Cardiac septum (tissue), 1 donor: ENCODE results near the gene P2RY14. TPM values are rescaled to one million over a fixed set of nuclear protein-coding genes. Genes with fewer than 3 reads are reported as not detected.

Experiments used
- DNase-seq: peaks from one replicate; pipeline ENCODE4 v3.0.0-alpha.2; 2020; ENCODE audit warnings: low spot score
- intact Hi-C: fragments of 100-400 bp; cut with DNase I; formaldehyde crosslinking; loops from one replicate; pipeline ENCODE4 v1.14.0; 2022
- total RNA-seq: library from RNA; stranded (reverse); fragmentation: NEBNext Ultra II Directional; extraction: Animal tissue kit (Norgen Biotek cat#: 25700); gene quantifications from one replicate; pipeline ENCODE4 v1.2.1, GENCODE V29; 2021
- donor health status: DM: no; HTN: no; CAD: no.

P2RY14 gene
- total RNA-seq, 1 donor from 2014 or later, result 1.6 TPM

DNA sequence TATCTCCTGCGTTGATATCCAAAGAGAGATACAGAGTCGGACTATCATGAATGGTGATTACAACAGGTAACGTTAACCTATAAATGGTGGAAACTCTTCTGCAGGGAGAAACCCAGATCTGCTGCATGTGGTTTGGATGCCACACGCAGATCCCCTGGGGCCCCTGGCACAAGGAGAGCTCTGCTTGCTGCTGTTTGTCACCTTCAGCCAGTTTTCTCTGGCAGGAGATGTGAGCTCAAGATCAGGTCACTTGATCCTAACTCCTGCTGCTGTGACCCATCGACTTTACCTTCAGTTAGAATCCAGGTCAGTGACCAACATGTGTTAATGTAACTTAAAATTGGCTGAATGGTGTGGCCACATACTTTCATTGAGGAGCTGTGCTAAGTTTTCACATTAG lies 51.5 kb downstream of the P2RY14 start:
- no peak for DNase-seq
- intact Hi-C loops, result loop anchor here (1.0 to 10.0 kb wide), 5 partner anchors 56 to 690 kb away; no protein-coding TSS in a partner anchor

GRCh38 chr3:151226088-151226563 lies 52.2 kb downstream of the P2RY14 start:
- intact Hi-C loops, result loop anchor here (5.0 to 10.0 kb wide), 4 partner anchors 59 to 691 kb away; no protein-coding TSS in a partner anchor
- no peak for DNase-seq

DNA sequence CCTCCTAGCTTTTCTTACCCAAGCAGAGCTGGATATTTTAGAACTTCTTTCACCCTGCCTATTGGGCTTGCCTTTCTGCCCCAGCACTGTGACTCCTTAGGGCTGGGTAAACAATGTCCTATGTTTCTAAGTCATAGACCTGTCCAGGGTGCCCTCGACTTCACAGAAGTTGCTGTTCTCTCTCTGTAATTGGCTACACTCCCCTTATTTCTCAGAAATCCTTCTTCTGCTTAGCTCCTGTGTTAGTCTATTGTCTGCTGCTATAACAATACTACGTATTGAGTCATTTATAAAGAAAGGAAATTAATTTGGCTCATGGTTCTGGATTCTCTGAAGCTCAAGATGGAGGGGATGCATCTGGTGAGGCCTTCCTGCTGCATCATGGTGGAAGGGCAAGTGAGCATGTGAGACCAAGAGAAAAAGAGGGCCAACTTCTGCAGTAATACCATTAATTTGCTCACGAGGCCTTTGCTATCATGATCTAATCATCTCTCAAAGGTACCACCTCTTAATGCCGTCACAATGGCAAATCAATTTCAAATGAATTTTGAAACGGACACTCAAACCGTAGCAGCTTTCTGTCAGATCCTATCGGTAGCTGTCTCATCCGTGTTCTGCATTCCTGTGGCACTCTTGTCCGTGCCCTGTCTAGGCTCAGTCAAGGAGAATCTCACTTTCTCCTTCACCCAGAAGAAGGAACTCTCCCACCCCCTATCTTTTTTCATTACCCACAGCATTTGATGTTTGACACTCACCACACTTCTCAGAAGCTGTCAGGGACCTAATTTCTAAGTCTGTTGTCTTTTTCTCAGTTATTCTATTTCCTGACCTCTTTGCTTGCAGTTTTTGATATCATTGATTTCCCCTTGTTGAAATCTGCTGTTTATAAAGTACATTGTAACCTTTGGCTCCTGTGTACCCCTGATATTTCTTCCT lies 53.0 kb downstream of the P2RY14 start:
- intact Hi-C loops, result loop anchor here (5.0 to 10.0 kb wide), 4 partner anchors 58 to 692 kb away; no protein-coding TSS in a partner anchor

DNA sequence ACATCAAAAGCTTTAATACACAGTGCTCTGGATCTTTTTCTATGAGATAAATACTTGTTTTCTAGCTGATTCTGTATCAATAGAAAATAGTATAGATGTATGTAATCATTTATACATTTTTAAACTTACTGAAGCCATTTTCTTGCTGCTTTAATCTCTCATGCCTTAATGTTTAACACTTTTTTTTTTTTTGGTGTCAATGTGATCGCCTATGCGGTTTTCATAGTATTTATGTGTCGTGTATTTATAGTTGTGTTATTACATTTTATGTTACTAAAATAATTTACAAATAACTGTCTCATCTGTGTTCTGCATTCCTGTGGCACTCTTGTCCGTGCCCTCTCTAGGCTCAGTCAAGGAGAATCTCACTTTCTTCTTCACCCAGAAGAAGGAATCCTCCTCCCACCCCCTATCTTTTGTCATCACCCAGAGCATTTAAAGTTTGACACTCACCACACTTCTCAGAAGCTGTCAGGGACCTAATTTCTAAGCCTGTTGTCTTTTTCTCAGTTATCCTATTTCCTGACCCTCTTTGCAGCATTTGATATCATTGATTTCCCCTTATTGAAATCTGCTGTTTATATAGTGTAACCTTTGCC lies 54.0 kb downstream of the P2RY14 start:
- intact Hi-C loops, result loop anchor here (10.0 kb wide), 1 partner anchor 210 kb away; no protein-coding TSS in a partner anchor
- no peak for DNase-seq

More for the DNA sequence above, 53.0 kb downstream of the P2RY14 start:
- DNase-seq, result no peak

- DNase-seq, result no peak
- intact Hi-C loops, result no loop called here
Measured at GRCh38 chr3:151219056-151219455, 59.3 kb downstream of the P2RY14 start.

DNA sequence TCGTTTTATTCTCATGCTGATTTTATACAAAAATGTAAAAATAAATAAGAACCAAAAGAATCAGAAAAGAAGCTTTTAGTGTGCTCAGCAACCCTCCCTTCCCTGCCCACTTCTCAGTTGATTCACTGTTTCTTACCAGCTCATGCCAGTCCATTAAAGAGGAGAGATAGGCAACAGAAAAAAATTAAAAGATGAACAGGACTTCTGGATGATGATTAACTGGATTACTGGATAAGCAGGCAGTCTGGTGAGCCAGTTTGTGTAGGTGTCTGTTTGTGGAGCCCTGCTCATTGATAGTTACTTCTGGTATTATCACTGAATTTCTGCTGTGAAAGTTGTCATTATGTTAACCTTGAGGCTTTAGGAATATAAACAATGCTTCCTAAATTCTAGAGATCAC lies 60.2 kb downstream of the P2RY14 start:
- no peak for DNase-seq
- intact Hi-C loops, result no loop called here

DNA sequence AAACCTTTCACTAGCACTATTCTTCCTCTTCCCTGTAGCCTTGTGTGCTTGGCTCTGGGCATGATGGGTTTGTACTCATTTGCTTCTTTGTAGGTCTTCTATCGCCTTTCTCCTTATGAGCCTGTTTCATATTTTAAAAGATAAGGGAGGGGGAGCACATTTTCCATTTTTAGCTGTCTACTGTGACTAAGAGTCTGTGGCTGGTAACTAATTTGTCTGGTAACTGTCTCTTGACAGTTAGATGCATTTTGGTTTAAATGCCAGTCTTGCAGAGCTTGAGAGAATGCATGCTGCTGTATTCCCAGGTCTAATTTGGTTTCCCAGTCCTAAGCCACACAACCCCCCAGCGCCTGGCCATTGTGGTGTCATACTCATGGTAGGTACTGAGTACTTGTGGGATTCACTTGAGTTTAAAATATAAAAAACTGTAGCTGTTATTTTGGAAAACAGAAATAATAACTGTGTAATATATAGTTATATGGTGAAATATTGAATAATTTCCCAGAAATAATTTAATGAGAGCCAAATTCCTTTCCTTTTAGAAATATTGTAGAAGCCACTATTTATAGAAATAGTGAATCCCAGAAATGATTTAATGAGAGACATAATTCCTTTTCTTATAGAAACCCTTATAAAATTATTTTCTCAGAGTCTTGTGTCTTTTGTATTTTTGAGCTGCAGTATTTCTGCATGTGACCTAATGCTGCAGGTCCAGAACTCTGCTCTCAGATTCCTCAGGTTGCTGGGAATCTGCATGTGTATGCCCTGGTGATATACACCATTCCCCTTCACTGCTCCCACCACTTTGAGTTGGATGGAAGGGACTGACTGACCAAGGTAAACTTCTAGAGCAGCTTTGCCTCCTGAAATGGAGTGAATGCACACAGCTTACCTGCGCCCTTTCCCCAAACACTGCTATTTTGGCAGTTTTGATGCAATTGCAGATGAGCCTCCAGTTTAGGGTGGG lies 61.4 kb downstream of the P2RY14 start:
- intact Hi-C loops, result no loop called here
- no peak for DNase-seq

GRCh38 chr3:151214459-151214858 lies 63.9 kb downstream of the P2RY14 start:
- intact Hi-C loops, result no loop called here

GRCh38 chr3:151213881-151214280 lies 64.5 kb downstream of the P2RY14 start:
- intact Hi-C loops, result no loop called here
- DNase-seq, result no peak

More at GRCh38 chr3:151214459-151214858, 63.9 kb downstream of the P2RY14 start:
- DNase-seq, result no peak

DNA sequence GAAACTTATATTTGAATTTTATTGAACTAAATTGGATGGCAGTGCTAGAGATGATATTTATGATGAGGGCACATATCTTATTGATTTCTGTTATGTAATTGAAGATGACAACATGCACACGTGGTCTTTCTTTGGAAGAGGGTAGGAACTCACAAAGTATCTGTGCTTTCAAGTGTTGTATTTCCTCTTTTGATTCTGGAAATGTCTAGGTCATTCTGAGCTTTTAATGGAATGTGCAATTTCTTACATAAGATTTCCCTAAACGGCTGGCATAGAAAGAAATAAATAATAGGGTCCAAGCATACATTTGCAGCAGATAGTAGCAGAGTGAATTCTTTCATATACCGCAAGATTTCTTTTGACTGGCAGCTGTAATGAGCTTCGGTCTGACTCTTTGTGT lies 65.2 kb downstream of the P2RY14 start:
- intact Hi-C loops, result no loop called here
- no peak for DNase-seq

DNA sequence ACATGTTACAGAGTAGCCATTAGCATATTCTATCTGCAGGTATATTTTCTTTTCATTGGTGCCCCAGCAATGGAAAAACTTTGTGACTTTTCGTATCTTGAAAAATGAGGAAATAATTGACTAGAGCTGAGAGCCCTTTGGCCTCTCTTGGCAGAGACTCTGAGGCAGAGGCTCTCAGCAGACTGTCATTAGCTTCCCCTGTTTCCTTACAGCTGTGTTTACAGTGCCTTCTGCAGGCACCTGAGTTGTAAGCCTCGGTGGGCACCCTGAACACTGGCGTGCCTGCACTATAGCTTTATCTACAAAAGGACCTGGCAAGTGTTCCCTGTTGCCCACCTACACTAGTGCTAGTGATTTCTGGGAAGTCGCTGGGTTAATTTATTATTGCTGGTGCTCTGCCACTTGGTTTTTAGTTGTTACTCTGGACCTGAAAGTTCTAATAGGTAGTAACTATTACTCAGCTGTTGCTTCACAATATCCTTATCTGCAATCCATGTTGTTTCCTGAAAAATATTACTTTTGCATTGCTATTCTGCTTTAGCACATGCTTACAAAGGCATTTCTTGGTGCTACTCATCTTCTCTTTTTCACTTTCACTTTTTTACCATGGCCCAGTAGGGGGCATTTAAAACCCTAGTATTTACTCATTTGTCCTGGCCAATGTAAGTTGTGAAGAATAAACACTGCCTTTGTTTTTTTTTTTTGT lies 67.5 kb downstream of the P2RY14 start:
- intact Hi-C loops, result no loop called here

GRCh38 chr3:151209654-151210053 lies 68.7 kb downstream of the P2RY14 start:
- intact Hi-C loops, result no loop called here
- no peak for DNase-seq

More for the DNA sequence above, 67.5 kb downstream of the P2RY14 start:
- DNase-seq, result no peak

GRCh38 chr3:151206201-151206600 lies 72.1 kb downstream of the P2RY14 start:
- no peak for DNase-seq
- intact Hi-C loops, result no loop called here

DNA sequence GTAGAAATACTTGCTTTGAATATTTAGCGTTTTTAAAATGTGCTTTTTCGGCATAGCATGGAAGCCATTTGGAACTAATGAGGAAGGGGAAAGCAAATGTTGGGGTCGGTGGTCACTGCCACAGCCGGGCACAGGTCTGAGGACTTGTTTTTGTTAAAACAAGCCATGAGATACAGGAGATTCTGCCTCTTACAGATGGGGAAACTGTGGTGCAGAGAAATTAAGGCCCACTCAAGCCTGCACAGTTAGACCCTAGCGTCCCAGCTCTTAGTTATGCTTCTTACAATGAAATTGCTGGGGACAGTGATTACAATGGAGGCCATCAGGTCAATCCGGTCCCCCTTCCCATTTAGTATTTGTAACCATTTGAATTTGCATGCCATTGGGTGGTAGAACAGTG lies 72.9 kb downstream of the P2RY14 start:
- intact Hi-C loops, result no loop called here
- DNase-seq, result no peak

DNA sequence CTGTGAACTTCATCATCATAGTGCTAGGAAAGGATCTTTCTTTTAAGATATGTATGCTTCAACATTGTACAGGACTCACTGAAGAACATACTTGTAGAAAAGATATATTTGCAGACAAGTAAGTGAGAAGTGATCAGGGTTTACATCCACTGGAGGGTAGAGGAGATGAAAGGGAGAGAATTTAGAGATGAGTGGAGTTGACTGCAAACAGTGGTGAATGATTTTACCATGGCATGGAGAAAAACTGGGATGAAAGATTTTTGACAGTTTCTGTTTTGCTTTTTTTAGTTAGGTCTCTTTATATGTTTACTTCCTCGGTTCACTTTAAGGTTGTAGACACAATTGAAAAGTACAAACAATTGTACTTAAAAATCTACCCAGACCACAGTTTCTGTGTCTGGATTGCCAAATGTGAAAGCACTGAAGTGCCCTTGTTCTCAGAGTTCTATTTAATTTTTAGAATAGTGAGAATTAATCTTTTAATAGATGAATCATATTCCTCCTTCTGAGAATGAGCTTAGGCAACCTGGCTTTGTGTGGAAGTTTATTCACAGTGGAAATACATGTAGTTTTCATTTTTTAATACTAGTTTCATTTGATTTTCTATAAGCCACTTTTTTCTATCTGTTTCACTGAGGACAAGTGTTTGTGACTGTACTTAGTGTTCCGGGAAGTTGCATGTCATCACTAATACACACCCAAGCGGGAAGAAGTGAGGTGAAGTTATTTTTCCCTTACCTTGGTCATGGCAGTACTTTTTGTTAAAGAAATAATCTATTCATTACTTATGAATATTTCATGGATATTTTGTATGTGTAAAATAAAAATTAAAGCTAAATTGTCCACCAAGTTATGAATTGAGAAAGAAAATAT lies 73.6 kb downstream of the P2RY14 start:
- no peak for DNase-seq
- intact Hi-C loops, result no loop called here

- intact Hi-C loops, result no loop called here
- DNase-seq, result no peak
Measured at GRCh38 chr3:151203051-151203420, 75.3 kb downstream of the P2RY14 start, which contains the start of gene GPR171. GPR171 (minus strand) TSS chr3:151203216; CDS start chr3:151199386, 3,830 bp downstream.

DNA sequence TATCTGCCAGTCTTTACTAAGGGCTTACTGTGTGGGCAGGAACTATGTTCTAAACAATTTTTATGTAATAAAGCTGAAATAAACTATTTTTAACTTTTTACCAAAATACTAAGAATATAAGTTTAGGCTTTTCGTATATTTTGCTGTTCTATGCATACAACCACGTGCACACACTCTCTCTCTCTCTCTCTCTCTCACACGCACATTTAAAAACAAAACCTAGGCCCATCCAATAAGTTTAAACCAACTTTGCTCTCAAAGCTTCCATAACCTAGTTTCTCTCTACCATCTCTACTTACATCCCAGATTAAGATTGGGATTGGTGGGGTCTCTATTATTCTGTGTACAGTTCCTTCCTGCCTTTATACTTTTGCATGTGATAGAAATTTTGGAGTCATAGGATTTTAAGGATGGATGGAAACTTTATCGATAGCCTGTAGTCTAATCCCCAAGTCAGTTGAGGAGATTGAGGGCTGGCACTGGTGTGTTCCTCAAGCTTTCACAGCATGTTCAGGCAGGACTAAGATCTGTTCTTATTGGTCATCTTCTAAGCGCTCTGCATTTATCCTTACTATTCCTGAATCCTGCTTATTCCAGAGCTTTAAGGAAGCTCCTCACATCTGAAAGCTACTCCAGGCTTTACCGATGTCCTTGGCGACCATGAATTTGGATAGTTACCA lies 77.2 kb downstream of the P2RY14 start:
- intact Hi-C loops, result no loop called here
- no peak for DNase-seq
